Body of pancreas (tissue), 4 donors: Measurements from ENCODE around the gene WNT5B.

Source experiments
- POLR2A ChIP-seq, 3 donors: fragments of 450-650 bp; IDR thresholded peaks; one replicate each; pipeline ENCODE4 v1.6.1; 2016; ENCODE audit warnings: antibody characterized with exemption in 3 of 3, mild to moderate bottlenecking in 2 of 3
- TF ChIP-seq, protein P1 (sequence below), 7 experiments: fragments of 450-650 bp in 4 of 7; fragments of 200-600 bp in 3 of 7; sonication (generic) in 3 of 7; IDR thresholded peaks; one replicate each; pipeline ENCODE4 v1.5.1; 2016 to 2019; ENCODE audit warnings: antibody characterized with exemption in 7 of 7

DNA sequence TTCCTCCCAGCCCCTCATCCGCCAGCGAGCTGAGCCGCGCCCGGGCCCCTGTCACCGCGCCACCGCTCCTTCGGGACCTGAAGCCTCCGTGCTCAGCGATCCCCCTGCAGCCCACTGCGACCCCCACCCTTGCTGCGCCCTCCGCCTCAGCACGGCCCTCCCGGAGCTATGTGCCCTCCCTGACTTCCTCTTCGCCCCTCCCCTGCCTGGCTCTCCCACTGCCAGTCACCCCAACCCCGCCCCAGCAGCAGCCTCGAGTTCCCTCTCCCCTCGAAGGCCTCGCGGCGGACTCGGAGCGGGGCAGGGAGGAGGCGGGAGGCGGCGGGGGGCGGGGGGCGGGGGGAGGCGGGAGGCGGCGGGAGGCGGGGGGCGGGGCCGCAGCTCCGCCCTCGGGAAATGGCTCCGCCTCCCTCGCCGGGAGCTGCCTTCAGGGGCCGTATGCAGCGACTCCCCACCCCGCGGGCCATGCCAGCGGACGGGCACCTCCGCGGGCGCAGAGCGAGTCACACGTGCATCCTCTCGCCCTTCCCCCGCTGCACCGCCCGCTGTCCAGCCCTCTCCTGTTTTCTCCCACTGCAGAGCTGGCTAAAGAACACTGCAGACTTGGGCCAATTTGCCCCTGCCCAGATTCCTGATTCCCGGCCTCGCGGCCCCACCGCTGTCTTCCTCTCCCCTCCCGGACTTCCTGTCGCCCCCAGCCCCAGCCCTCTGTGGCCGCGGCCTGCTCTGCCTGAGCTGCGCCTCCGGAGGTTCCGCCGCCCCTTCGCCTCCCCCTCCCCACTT, 32.7 kb downstream of the WNT5B start:
- TF ChIP-seq, protein P1, sequence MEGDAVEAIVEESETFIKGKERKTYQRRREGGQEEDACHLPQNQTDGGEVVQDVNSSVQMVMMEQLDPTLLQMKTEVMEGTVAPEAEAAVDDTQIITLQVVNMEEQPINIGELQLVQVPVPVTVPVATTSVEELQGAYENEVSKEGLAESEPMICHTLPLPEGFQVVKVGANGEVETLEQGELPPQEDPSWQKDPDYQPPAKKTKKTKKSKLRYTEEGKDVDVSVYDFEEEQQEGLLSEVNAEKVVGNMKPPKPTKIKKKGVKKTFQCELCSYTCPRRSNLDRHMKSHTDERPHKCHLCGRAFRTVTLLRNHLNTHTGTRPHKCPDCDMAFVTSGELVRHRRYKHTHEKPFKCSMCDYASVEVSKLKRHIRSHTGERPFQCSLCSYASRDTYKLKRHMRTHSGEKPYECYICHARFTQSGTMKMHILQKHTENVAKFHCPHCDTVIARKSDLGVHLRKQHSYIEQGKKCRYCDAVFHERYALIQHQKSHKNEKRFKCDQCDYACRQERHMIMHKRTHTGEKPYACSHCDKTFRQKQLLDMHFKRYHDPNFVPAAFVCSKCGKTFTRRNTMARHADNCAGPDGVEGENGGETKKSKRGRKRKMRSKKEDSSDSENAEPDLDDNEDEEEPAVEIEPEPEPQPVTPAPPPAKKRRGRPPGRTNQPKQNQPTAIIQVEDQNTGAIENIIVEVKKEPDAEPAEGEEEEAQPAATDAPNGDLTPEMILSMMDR (IDR thresholded peaks at IDR 0.05): peak in 1 of 7 experiments; percentile 7
- TF ChIP-seq POLR2A (IDR thresholded peaks at IDR 0.05): peak; percentile 69 to 86 (median 85)
